Measurements from ENCODE around the gene PSMD11. TPM values are rescaled to one million over a fixed set of nuclear protein-coding genes. Genes with fewer than 3 reads are reported as not detected.

The PSMD11 gene
- total RNA-seq, 1 experiment from 2014 or later: 123 TPM

- intact Hi-C loops (cut with micrococcal nuclease): loop anchor here (2.0 to 10.0 kb wide), 2 partner anchors 89 to 191 kb away; partner anchors contain the start of gene ZNF207
- BruUV-seq (replicated peaks): no TSS peak
- Mint-ChIP-seq H3K4me3 (ENCODE audit: unreplicated experiment) (peak overlapping the region; percentile 91), H3K36me3 (ENCODE audit: insufficient read depth, unreplicated experiment) (peaks cover 33% of the 10 kb centered on the region), H3K27me3 (ENCODE audit: insufficient read depth, unreplicated experiment) (no peaks in the 10 kb centered on the region), H3K9me3 (ENCODE audit: unreplicated experiment) (no peaks in the 10 kb centered on the region), H3K27ac (ENCODE audit: low read depth, unreplicated experiment) (peak overlapping the region; percentile 78), H3K4me1 (ENCODE audit: insufficient read depth, unreplicated experiment) (peaks cover 19% of the 10 kb centered on the region)
- ChIA-PET CTCF (interaction anchor here (0.6 to 3.1 kb wide), 31 partner anchors 9 to 1130 kb away, joined by 3 to 13 read pairs (median 3); partner anchors contain the start of gene CDK5R1), POLR2A (interaction anchor here (0.5 to 3.4 kb wide), 17 partner anchors 9 to 837 kb away, joined by 3 to 20 read pairs (median 5); partner anchors contain the start of genes CDK5R1, MYO1D and ZNF207)
- TF ChIP-seq, protein P1, sequence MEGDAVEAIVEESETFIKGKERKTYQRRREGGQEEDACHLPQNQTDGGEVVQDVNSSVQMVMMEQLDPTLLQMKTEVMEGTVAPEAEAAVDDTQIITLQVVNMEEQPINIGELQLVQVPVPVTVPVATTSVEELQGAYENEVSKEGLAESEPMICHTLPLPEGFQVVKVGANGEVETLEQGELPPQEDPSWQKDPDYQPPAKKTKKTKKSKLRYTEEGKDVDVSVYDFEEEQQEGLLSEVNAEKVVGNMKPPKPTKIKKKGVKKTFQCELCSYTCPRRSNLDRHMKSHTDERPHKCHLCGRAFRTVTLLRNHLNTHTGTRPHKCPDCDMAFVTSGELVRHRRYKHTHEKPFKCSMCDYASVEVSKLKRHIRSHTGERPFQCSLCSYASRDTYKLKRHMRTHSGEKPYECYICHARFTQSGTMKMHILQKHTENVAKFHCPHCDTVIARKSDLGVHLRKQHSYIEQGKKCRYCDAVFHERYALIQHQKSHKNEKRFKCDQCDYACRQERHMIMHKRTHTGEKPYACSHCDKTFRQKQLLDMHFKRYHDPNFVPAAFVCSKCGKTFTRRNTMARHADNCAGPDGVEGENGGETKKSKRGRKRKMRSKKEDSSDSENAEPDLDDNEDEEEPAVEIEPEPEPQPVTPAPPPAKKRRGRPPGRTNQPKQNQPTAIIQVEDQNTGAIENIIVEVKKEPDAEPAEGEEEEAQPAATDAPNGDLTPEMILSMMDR (IDR thresholded peaks at IDR 0.05; ENCODE audit: unreplicated experiment): no peak
- no peak for DNase-seq (ENCODE audit: unreplicated experiment)
These were observed 446 bp upstream of the PSMD11 start for GRCh38 chr17:32443827-32444300.

GRCh38 chr17:32445074-32445415 lies 735 bp downstream of the PSMD11 start:
- TF ChIP-seq, protein P1 (IDR thresholded peaks at IDR 0.05; ENCODE audit: unreplicated experiment): no peak
- Mint-ChIP-seq H3K4me1 (ENCODE audit: insufficient read depth, unreplicated experiment) (peaks cover 19% of the 10 kb centered on the region), H3K27me3 (ENCODE audit: insufficient read depth, unreplicated experiment) (no peaks in the 10 kb centered on the region), H3K36me3 (ENCODE audit: insufficient read depth, unreplicated experiment) (peaks cover 45% of the 10 kb centered on the region), H3K4me3 (ENCODE audit: unreplicated experiment) (peak overlapping the region; percentile 91), H3K9me3 (ENCODE audit: unreplicated experiment) (no peaks in the 10 kb centered on the region), H3K27ac (ENCODE audit: low read depth, unreplicated experiment) (peak overlapping the region; percentile 78)
- ChIA-PET CTCF (interaction anchor here (0.5 to 3.1 kb wide), 11 partner anchors 9 to 461 kb away, joined by 3 to 13 read pairs (median 4); no protein-coding TSS in a partner anchor), POLR2A (interaction anchor here (0.6 to 3.4 kb wide), 20 partner anchors 9 to 466 kb away, joined by 3 to 20 read pairs (median 3); partner anchors contain the start of genes CDK5R1 and ZNF207)
- intact Hi-C loops (cut with micrococcal nuclease): loop anchor here (2.0 to 10.0 kb wide), 2 partner anchors 90 to 192 kb away; partner anchors contain the start of gene ZNF207
- no TSS peak for BruUV-seq (replicated peaks)
- DNase-seq (ENCODE audit: unreplicated experiment): peak; percentile 75

- intact Hi-C loops (cut with micrococcal nuclease): loop anchor here (2.0 to 10.0 kb wide), 2 partner anchors 91 to 193 kb away; partner anchors contain the start of gene ZNF207
- H3K27ac Mint-ChIP-seq (ENCODE audit: low read depth, unreplicated experiment): peak overlapping the region; percentile 78
These were observed 1.2 kb downstream of the PSMD11 start for GRCh38 chr17:32445497-32445896.

DNA sequence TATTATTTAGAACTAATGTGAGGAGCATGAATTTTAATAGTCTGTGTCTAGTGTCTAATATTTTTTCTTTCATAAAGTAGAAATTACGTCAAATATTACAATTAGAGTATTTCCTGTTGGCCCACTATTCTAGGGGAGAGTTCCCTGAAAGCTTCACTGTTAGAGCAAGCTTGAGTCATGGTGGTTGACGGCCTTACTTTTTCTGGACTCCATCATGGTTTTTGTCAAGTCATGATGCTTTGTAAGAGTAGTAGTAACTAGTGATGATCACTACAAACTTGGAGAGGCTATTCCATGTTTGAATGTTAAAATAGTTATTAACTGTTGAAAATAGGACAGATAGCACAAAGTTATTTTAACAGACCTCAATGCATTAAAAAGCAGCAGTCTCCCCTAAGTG lies 1.7 kb downstream of the PSMD11 start:
- intact Hi-C loops (cut with micrococcal nuclease): loop anchor here (2.0 to 10.0 kb wide), 2 partner anchors 91 to 193 kb away; partner anchors contain the start of gene ZNF207
- ChIA-PET CTCF (interaction anchor here (1.1 to 1.2 kb wide), 3 partner anchors 13 to 17 kb away, joined by 3 to 5 read pairs (median 3); no protein-coding TSS in a partner anchor), POLR2A (interaction anchor here (0.6 to 3.4 kb wide), 8 partner anchors 16 to 95 kb away, joined by 3 to 20 read pairs (median 4); partner anchors contain the start of genes CDK5R1 and ZNF207)
- peaks cover 54% of the 10 kb centered on the region for H3K36me3 Mint-ChIP-seq (ENCODE audit: insufficient read depth, unreplicated experiment)
- DNase-seq (ENCODE audit: unreplicated experiment): no peak
- peaks cover 19% of the 10 kb centered on the region for H3K4me1 Mint-ChIP-seq (ENCODE audit: insufficient read depth, unreplicated experiment)
- H3K27me3 Mint-ChIP-seq (ENCODE audit: insufficient read depth, unreplicated experiment): no peaks in the 10 kb centered on the region
- H3K27ac Mint-ChIP-seq (ENCODE audit: low read depth, unreplicated experiment): peak overlapping the region; percentile 78
- H3K4me3 Mint-ChIP-seq (ENCODE audit: unreplicated experiment): peak overlapping the region; percentile 91
- H3K9me3 Mint-ChIP-seq (ENCODE audit: unreplicated experiment): no peaks in the 10 kb centered on the region
- TF ChIP-seq, protein P1 (IDR thresholded peaks at IDR 0.05; ENCODE audit: unreplicated experiment): no peak
- BruUV-seq (replicated peaks): no TSS peak

More at GRCh38 chr17:32445497-32445896, 1.2 kb downstream of the PSMD11 start:
- peaks cover 19% of the 10 kb centered on the region for H3K4me1 Mint-ChIP-seq (ENCODE audit: insufficient read depth, unreplicated experiment)
- ChIA-PET CTCF (interaction anchor here (0.5 to 3.1 kb wide), 5 partner anchors 16 to 358 kb away, joined by 3 to 13 read pairs (median 5); no protein-coding TSS in a partner anchor), POLR2A (interaction anchor here (0.6 to 3.4 kb wide), 16 partner anchors 9 to 466 kb away, joined by 3 to 20 read pairs (median 4); partner anchors contain the start of genes CDK5R1 and ZNF207)
- TSS peak; percentile 50 for BruUV-seq (replicated peaks)
- peaks cover 50% of the 10 kb centered on the region for H3K36me3 Mint-ChIP-seq (ENCODE audit: insufficient read depth, unreplicated experiment)
- DNase-seq (ENCODE audit: unreplicated experiment): peak; percentile 10
- TF ChIP-seq, protein P1 (IDR thresholded peaks at IDR 0.05; ENCODE audit: unreplicated experiment): no peak
- H3K9me3 Mint-ChIP-seq (ENCODE audit: unreplicated experiment): no peaks in the 10 kb centered on the region
- no peaks in the 10 kb centered on the region for H3K27me3 Mint-ChIP-seq (ENCODE audit: insufficient read depth, unreplicated experiment)
- peak overlapping the region; percentile 91 for H3K4me3 Mint-ChIP-seq (ENCODE audit: unreplicated experiment)

Measured in MCF 10A (cell line).